GM18858 (cell line): ENCODE results near the gene WDR6.
"Not testable (repeated sequence)": the region's sequence is repeated elsewhere in the genome, so short reads cannot be mapped to it uniquely, and the experiment has no call there.

Experiments used
- ATAC-seq: cut with Tn5 transposase; IDR thresholded peaks from one replicate; pipeline ENCODE4 v1.9.1; 2021; ENCODE audit not compliant: unreplicated experiment

The WDR6 gene

GRCh38 chr3:48991851-48992545, 15.2 kb upstream of the WDR6 start:
- no peak for ATAC-seq

- ATAC-seq, result no peak
These were observed 13.4 kb upstream of the WDR6 start for GRCh38 chr3:48993834-48994233.

- no peak for ATAC-seq
These were observed 10.6 kb upstream of the WDR6 start for GRCh38 chr3:48996640-48997039.

- ATAC-seq, result no peak
These were observed 10.0 kb upstream of the WDR6 start for GRCh38 chr3:48997102-48997635.

GRCh38 chr3:48997714-48998637, 9.2 kb upstream of the WDR6 start:
- no peak for ATAC-seq

GRCh38 chr3:48999085-48999858, 7.9 kb upstream of the WDR6 start:
- no peak for ATAC-seq

- ATAC-seq, result no peak
These were observed 6.0 kb upstream of the WDR6 start for GRCh38 chr3:49001155-49001554.

- no peak for ATAC-seq
These were observed 2.6 kb upstream of the WDR6 start for GRCh38 chr3:49004352-49005302.

- no peak for ATAC-seq
These were observed 1.9 kb upstream of the WDR6 start for GRCh38 chr3:49005303-49005680.

- ATAC-seq, result no peak
These were observed 1.2 kb upstream of the WDR6 start for GRCh38 chr3:49005998-49006397.

GRCh38 chr3:49006408-49007067, 653 bp upstream of the WDR6 start:
- no peak for ATAC-seq

- peak; percentile 12 for ATAC-seq
These were observed 759 bp downstream of the WDR6 start for GRCh38 chr3:49007771-49008528.

GRCh38 chr3:49008627-49009026, 1.4 kb downstream of the WDR6 start:
- not testable (repeated sequence) for ATAC-seq

- ATAC-seq, result no peak
These were observed 2.2 kb downstream of the WDR6 start for GRCh38 chr3:49009396-49009795.

- no peak for ATAC-seq
These were observed 5.3 kb downstream of the WDR6 start for GRCh38 chr3:49012441-49013017.

- no peak for ATAC-seq
These were observed 6.0 kb downstream of the WDR6 start for GRCh38 chr3:49013113-49013737.

GRCh38 chr3:49013738-49014660, 6.8 kb downstream of the WDR6 start:
- ATAC-seq, result no peak
